Naive thymus-derived CD8-positive, alpha-beta T cell (primary cell): ENCODE results near the gene TAF11L8. TPM values are rescaled to one million over a fixed set of nuclear protein-coding genes. Genes with fewer than 3 reads are reported as not detected.
"Not testable (repeated sequence)": the region's sequence is repeated elsewhere in the genome, so short reads cannot be mapped to it uniquely, and the experiment has no call there.

Experiments
- ATAC-seq, 2 donors: fragments of 150-1000 bp; cut with Tn5 transposase in 1 of 2; sonication (Bioruptor Pico), chemical (Tn5 transposase) in 1 of 2; 1 replicate in 1 of 2; 2 replicates in 1 of 2; pipeline ENCODE4 v1.10.0; 2021; ENCODE audit warnings: mild to moderate bottlenecking in 2 of 2, moderate library complexity in 2 of 2
- POLR2A ChIA-PET: fragments of 350-600 bp; sonication (Branson Sonifier 250); formaldehyde crosslinking; loops from one replicate; lab custom pipeline; 2021; ENCODE audit warnings: antibody characterized with exemption; lab: Charles Lee
- DNase-seq, 10 donors: peaks; one replicate each; pipeline versions ENCODE4 v3.0.0 to v3.0.0-alpha.2; 2020 to 2022
- H3K27ac Mint-ChIP-seq, 10 donors: one replicate each; pipeline ENCODE4 v1.8.0; 2020 to 2022; ENCODE audit warnings: mild to moderate bottlenecking in 10 of 10, mixed read lengths in 10 of 10, moderate library complexity in 4 of 10, inconsistent platforms in 1 of 10
- H3K27me3 Mint-ChIP-seq, 5 donors: one replicate each; pipeline ENCODE4 v1.8.0; 2021 to 2022; ENCODE audit warnings: mixed read lengths in 5 of 5
- H3K36me3 Mint-ChIP-seq, 3 donors: one replicate each; pipeline ENCODE4 v1.8.0; 2020 to 2022; ENCODE audit warnings: mixed read lengths in 3 of 3, mild to moderate bottlenecking in 2 of 3, inconsistent platforms in 1 of 3
- H3K4me1 Mint-ChIP-seq, 4 donors: one replicate each; pipeline ENCODE4 v1.8.0; 2021 to 2022; ENCODE audit warnings: mixed read lengths in 4 of 4
- H3K4me3 Mint-ChIP-seq, 10 donors: one replicate each; pipeline ENCODE4 v1.8.0; 2020 to 2022; ENCODE audit warnings: mild to moderate bottlenecking in 10 of 10, mixed read lengths in 10 of 10, moderate library complexity in 6 of 10, inconsistent platforms in 1 of 10
- H3K9me3 Mint-ChIP-seq, 9 donors: one replicate each; pipeline ENCODE4 v1.8.0; 2020 to 2022; ENCODE audit warnings: mixed read lengths in 9 of 9, mild to moderate bottlenecking in 3 of 9, inconsistent platforms in 1 of 9, moderate library complexity in 1 of 9
- polyA plus RNA-seq, 3 donors: library from polyadenylated mRNA; unstranded; fragments of 300-500 nt; fragmentation: Illumina TruSeq; gene quantifications; one replicate each; pipeline ENCODE4 v1.2.3, GENCODE V29; 2021
- total RNA-seq, 8 experiments: library from RNA in 2 of 8; stranded (reverse) in 2 of 8; gene quantifications; one replicate each; pipeline ENCODE4 v1.2.3 and lab custom pipeline; 2021 to 2026

TAF11L8 gene
- total and polyA plus RNA-seq, 5 experiments from 2014 or later, result not detected

- DNase-seq, ATAC-seq, H3K4me1 Mint-ChIP-seq, H3K9me3 Mint-ChIP-seq, H3K27me3 Mint-ChIP-seq, H3K27ac Mint-ChIP-seq, H3K4me3 Mint-ChIP-seq, POLR2A ChIA-PET, H3K36me3 Mint-ChIP-seq: not testable (repeated sequence)
Measured at GRCh38 chr5:17585658-17586057, 5.1 kb downstream of the TAF11L8 start, which contains the start of gene TAF11L7. Gene TAF11L7 (minus strand): TSS chr5:17585758.

Other genes with a start within 250 kb of the TAF11L8 start
- gene TAF11L2, start 92.7 kb downstream of the TAF11L8 start, total RNA-seq, result not detected
- gene TAF11L2, start 92.7 kb downstream of the TAF11L8 start, polyA plus RNA-seq, result not detected
- gene TAF11L3, start 72.6 kb downstream of the TAF11L8 start, total RNA-seq, result not detected
- gene TAF11L3, start 72.6 kb downstream of the TAF11L8 start, polyA plus RNA-seq, result not detected
- gene TAF11L4, start 69.2 kb downstream of the TAF11L8 start, total RNA-seq, result not detected
- not detected for gene TAF11L4, start 69.2 kb downstream of the TAF11L8 start, polyA plus RNA-seq
- gene TAF11L5, start 65.7 kb downstream of the TAF11L8 start, total RNA-seq, result not detected
- not detected for gene TAF11L5, start 65.7 kb downstream of the TAF11L8 start, polyA plus RNA-seq
- gene TAF11L6, start 62.3 kb downstream of the TAF11L8 start, total RNA-seq, result not detected
- not detected for gene TAF11L6, start 62.3 kb downstream of the TAF11L8 start, polyA plus RNA-seq
- not detected for gene TAF11L7, start 5.2 kb downstream of the TAF11L8 start, total RNA-seq
- not detected for gene TAF11L7, start 5.2 kb downstream of the TAF11L8 start, polyA plus RNA-seq
- not detected for gene TAF11L9, start 3.4 kb upstream of the TAF11L8 start, total RNA-seq
- not detected for gene TAF11L9, start 3.4 kb upstream of the TAF11L8 start, polyA plus RNA-seq
- not detected for gene TAF11L10, start 6.9 kb upstream of the TAF11L8 start, total RNA-seq
- gene TAF11L10, start 6.9 kb upstream of the TAF11L8 start, polyA plus RNA-seq, result not detected
- gene TAF11L11, start 13.2 kb upstream of the TAF11L8 start, total RNA-seq, result not detected
- gene TAF11L11, start 13.2 kb upstream of the TAF11L8 start, polyA plus RNA-seq, result not detected
- gene TAF11L12, start 19.4 kb upstream of the TAF11L8 start, total RNA-seq, result not detected
- gene TAF11L12, start 19.4 kb upstream of the TAF11L8 start, polyA plus RNA-seq, result not detected
- gene TAF11L13, start 41.1 kb upstream of the TAF11L8 start, total RNA-seq, result not detected
- gene TAF11L13, start 41.1 kb upstream of the TAF11L8 start, polyA plus RNA-seq, result not detected
- not detected for gene TAF11L14, start 43.5 kb upstream of the TAF11L8 start, total RNA-seq
- gene TAF11L14, start 43.5 kb upstream of the TAF11L8 start, polyA plus RNA-seq, result not detected